ENCODE data around the gene PAX8.
"Not testable (repeated sequence)": the region's sequence is repeated elsewhere in the genome, so short reads cannot be mapped to it uniquely, and the experiment has no call there.

Gene PAX8

GRCh38 chr2:113291191-113291590, 12.5 kb upstream of the PAX8 start:
- no peak for DNase-seq (ENCODE audit: low read depth in 1 of 2, low spot score in 1 of 2)

GRCh38 chr2:113288674-113289149, 10.0 kb upstream of the PAX8 start:
- not testable (repeated sequence) for DNase-seq (ENCODE audit: low read depth in 1 of 2, low spot score in 1 of 2)

- not testable (repeated sequence) for DNase-seq (ENCODE audit: low read depth in 1 of 2, low spot score in 1 of 2)
These were observed 9.5 kb upstream of the PAX8 start for GRCh38 chr2:113288117-113288673.

- DNase-seq (ENCODE audit: low read depth in 1 of 2, low spot score in 1 of 2), result no peak
These were observed 7.1 kb upstream of the PAX8 start for GRCh38 chr2:113285816-113286215.

GRCh38 chr2:113284999-113285398, 6.3 kb upstream of the PAX8 start:
- DNase-seq (ENCODE audit: low read depth in 1 of 2, low spot score in 1 of 2), result not testable (repeated sequence)

GRCh38 chr2:113284476-113284875, 5.8 kb upstream of the PAX8 start:
- no peak for DNase-seq (ENCODE audit: low read depth in 1 of 2, low spot score in 1 of 2)

- no peak for DNase-seq (ENCODE audit: low read depth in 1 of 2, low spot score in 1 of 2)
These were observed 5.1 kb upstream of the PAX8 start for GRCh38 chr2:113283704-113284284.

GRCh38 chr2:113282747-113283533, 4.2 kb upstream of the PAX8 start:
- DNase-seq (ENCODE audit: low read depth in 1 of 2, low spot score in 1 of 2), result no peak

GRCh38 chr2:113281910-113282746, 3.4 kb upstream of the PAX8 start:
- DNase-seq (ENCODE audit: low read depth in 1 of 2, low spot score in 1 of 2), result no peak

GRCh38 chr2:113278073-113278741, 514 bp downstream of the PAX8 start:
- no peak for DNase-seq (ENCODE audit: low read depth in 1 of 2, low spot score in 1 of 2)

GRCh38 chr2:113277474-113278072, 1.1 kb downstream of the PAX8 start:
- no peak for DNase-seq (ENCODE audit: low read depth in 1 of 2, low spot score in 1 of 2)

- DNase-seq (ENCODE audit: low read depth in 1 of 2, low spot score in 1 of 2), result no peak
These were observed 1.8 kb downstream of the PAX8 start for GRCh38 chr2:113276761-113277425.

GRCh38 chr2:113276216-113276760, 2.4 kb downstream of the PAX8 start:
- no peak for DNase-seq (ENCODE audit: low read depth in 1 of 2, low spot score in 1 of 2)

- DNase-seq (ENCODE audit: low read depth in 1 of 2, low spot score in 1 of 2), result no peak
These were observed 3.0 kb downstream of the PAX8 start for GRCh38 chr2:113275556-113276215.

- no peak for DNase-seq (ENCODE audit: low read depth in 1 of 2, low spot score in 1 of 2)
These were observed 4.3 kb downstream of the PAX8 start for GRCh38 chr2:113274432-113274831.

GRCh38 chr2:113273981-113274380, 4.7 kb downstream of the PAX8 start:
- DNase-seq (ENCODE audit: low read depth in 1 of 2, low spot score in 1 of 2), result no peak

GRCh38 chr2:113273027-113273551, 5.6 kb downstream of the PAX8 start:
- no peak for DNase-seq (ENCODE audit: low read depth in 1 of 2, low spot score in 1 of 2)

- no peak for DNase-seq (ENCODE audit: low read depth in 1 of 2, low spot score in 1 of 2)
These were observed 6.2 kb downstream of the PAX8 start for GRCh38 chr2:113272477-113272876.

Measured in activated CD4-positive, alpha-beta T cell treated with anti-CD3 and anti-CD28 coated beads, Interleukin-2, amount 50 U/mL, for 24 hours (primary cell).